ENCODE data around the gene LRP8. TPM values are rescaled to one million over a fixed set of nuclear protein-coding genes. Genes with fewer than 3 reads are reported as not detected.

LRP8 gene
- total RNA-seq, 1 experiment from 2014 or later, result 54.4 TPM

DNA sequence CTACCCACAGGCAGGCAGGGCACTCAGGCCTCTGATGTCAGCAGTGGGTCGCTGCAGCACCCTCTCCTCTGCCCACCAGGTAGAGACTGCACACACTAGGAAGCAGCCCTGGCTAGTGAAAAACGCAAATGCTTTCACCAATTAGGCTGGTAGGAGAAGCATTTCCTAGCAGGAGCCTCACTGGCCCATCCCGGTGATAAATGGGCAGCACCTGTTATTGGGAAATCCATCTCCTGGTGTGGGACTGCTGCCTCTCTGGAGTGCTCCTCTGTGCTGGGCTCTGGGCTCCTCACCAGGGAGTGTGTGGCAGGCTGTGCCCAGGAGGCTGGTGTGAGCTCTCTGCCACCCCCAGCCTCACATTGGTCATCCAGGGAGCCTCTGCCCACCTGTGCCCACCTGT, 28.6 kb downstream of the LRP8 start:
- Histone ChIP-seq H3K79me2 (ENCODE audit: low read length) (peaks cover 23% of the 10 kb centered on the region; the same call in 1 of the 2 replicates), H3K36me3 (ENCODE audit: low read depth, low read length) (no peaks in the 10 kb centered on the region), H3K9me2 (replicated peaks; ENCODE audit: low read length) (no peaks in the 10 kb centered on the region), H4K20me1 (ENCODE audit: low read length) (no peaks in the 10 kb centered on the region), H3K4me2 (ENCODE audit: low read length) (no peak overlapping the region), H2AFZ (ENCODE audit: low read length) (no peak overlapping the region), H3K9me3 (ENCODE audit: low read length) (no peaks in the 10 kb centered on the region), H3K27ac (ENCODE audit: low read length) (no peak overlapping the region), H3K4me3 (ENCODE audit: low read length) (no peak overlapping the region), H3F3A (ENCODE audit: low read length, unreplicated experiment) (no peaks in the 10 kb centered on the region), H3K27me3 (ENCODE audit: low read length) (no peaks in the 10 kb centered on the region), H3K4me1 (ENCODE audit: insufficient read depth, low read length) (peaks cover 7% of the 10 kb centered on the region; the same call in 1 of the 2 replicates), H3K9ac (ENCODE audit: low read length) (no peak overlapping the region)
- ATAC-seq (no peak), DNase-seq (no peak)
- POLR2A ChIA-PET (ENCODE audit: unreplicated experiment), result no interaction called here
- CTCF ChIA-PET, result no interaction called here
- no peak for TF ChIP-seq EZH2phosphoT487 (IDR thresholded peaks at IDR 0.05; ENCODE audit: borderline replicate concordance, low read length)
- TF ChIP-seq, protein P1, sequence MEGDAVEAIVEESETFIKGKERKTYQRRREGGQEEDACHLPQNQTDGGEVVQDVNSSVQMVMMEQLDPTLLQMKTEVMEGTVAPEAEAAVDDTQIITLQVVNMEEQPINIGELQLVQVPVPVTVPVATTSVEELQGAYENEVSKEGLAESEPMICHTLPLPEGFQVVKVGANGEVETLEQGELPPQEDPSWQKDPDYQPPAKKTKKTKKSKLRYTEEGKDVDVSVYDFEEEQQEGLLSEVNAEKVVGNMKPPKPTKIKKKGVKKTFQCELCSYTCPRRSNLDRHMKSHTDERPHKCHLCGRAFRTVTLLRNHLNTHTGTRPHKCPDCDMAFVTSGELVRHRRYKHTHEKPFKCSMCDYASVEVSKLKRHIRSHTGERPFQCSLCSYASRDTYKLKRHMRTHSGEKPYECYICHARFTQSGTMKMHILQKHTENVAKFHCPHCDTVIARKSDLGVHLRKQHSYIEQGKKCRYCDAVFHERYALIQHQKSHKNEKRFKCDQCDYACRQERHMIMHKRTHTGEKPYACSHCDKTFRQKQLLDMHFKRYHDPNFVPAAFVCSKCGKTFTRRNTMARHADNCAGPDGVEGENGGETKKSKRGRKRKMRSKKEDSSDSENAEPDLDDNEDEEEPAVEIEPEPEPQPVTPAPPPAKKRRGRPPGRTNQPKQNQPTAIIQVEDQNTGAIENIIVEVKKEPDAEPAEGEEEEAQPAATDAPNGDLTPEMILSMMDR (conservative IDR thresholded peaks at IDR 0.05; ENCODE audit: low read depth, low read length), result no peak
- TF ChIP-seq EZH2 (IDR thresholded peaks at IDR 0.05; ENCODE audit: low read length, unreplicated experiment), result no peak
- intact Hi-C loops (cut with micrococcal nuclease), result no loop called here
- BruUV-seq (replicated peaks), result no TSS peak

DNA sequence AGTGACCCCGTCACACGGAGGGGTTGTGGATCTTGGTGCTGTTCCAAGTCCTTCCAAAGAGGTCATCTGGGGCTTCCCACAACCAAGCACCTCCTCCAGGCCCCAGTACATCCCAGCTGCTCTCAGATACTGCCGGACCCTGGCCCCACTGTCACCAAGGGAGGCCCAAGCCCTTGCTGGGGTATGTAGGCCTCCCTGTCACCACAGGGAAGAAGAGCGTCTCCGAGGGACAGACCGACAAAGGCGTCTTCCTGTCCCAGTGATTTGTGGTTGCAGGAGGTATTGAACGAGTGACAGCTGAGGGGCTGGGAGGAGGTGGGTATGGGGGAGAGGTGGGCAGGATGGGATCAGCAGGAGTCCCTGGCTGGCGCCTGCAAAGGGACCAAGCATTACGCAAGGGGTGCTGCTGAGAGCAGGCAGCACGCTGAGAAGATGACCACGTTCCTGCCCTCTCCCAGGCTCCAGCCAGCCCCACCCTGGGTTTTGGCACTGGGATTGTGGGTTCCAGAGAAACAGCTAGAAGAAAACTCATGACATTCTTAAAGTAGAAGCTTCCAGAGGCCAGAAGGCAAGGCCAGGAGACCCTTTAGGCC, 29.7 kb downstream of the LRP8 start:
- Histone ChIP-seq H3K9me2 (replicated peaks; ENCODE audit: low read length) (no peaks in the 10 kb centered on the region), H2AFZ (ENCODE audit: low read length) (no peak overlapping the region), H3K27ac (ENCODE audit: low read length) (no peak overlapping the region), H3K4me3 (ENCODE audit: low read length) (no peak overlapping the region), H3K4me2 (ENCODE audit: low read length) (no peak overlapping the region), H3K27me3 (ENCODE audit: low read length) (no peaks in the 10 kb centered on the region), H3K4me1 (ENCODE audit: insufficient read depth, low read length) (peaks cover 17% of the 10 kb centered on the region), H3K9me3 (ENCODE audit: low read length) (no peaks in the 10 kb centered on the region), H3F3A (ENCODE audit: low read length, unreplicated experiment) (no peaks in the 10 kb centered on the region), H4K20me1 (ENCODE audit: low read length) (no peaks in the 10 kb centered on the region), H3K9ac (ENCODE audit: low read length) (no peak overlapping the region), H3K79me2 (ENCODE audit: low read length) (peaks cover 23% of the 10 kb centered on the region; the same call in 1 of the 2 replicates), H3K36me3 (ENCODE audit: low read depth, low read length) (no peaks in the 10 kb centered on the region)
- ChIA-PET CTCF (no interaction called here), POLR2A (ENCODE audit: unreplicated experiment) (no interaction called here)
- intact Hi-C loops (cut with micrococcal nuclease), result no loop called here
- BruUV-seq (replicated peaks), result no TSS peak
- ATAC-seq (no peak), DNase-seq (no peak)
- TF ChIP-seq EZH2 (IDR thresholded peaks at IDR 0.05; ENCODE audit: low read length, unreplicated experiment) (no peak), EZH2phosphoT487 (IDR thresholded peaks at IDR 0.05; ENCODE audit: borderline replicate concordance, low read length) (no peak)
- TF ChIP-seq, protein P1 (conservative IDR thresholded peaks at IDR 0.05; ENCODE audit: low read depth, low read length), result no peak

DNA sequence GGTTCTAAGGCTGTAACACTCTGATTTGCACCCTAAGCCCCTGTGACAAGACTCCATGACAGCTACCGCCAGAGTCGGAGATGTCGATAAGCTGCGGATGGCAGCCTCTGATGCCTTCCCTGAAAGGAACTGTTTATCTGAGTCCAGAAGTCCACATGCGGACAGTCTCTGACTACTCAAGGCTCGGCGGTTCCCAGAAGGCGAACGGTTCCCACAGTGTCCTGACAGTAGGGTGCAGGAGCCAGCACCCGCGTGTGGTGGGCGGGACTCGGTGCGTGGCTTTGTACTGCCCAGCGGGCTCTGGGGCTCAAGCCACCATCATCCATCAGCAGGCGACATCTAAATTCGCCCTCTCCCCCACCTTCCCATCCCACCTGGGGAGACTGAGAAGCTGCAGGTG, 30.7 kb downstream of the LRP8 start:
- no TSS peak for BruUV-seq (replicated peaks)
- ChIA-PET POLR2A (ENCODE audit: unreplicated experiment) (no interaction called here), CTCF (no interaction called here)

More for the DNA sequence above, 30.7 kb downstream of the LRP8 start:
- Histone ChIP-seq H3K9ac (ENCODE audit: low read length) (no peak overlapping the region), H3K27me3 (ENCODE audit: low read length) (no peaks in the 10 kb centered on the region), H3K9me3 (ENCODE audit: low read length) (no peaks in the 10 kb centered on the region), H3K36me3 (ENCODE audit: low read depth, low read length) (no peaks in the 10 kb centered on the region), H3K4me3 (ENCODE audit: low read length) (no peak overlapping the region), H3K9me2 (replicated peaks; ENCODE audit: low read length) (no peaks in the 10 kb centered on the region), H3K4me1 (ENCODE audit: insufficient read depth, low read length) (peaks cover 20% of the 10 kb centered on the region), H4K20me1 (ENCODE audit: low read length) (no peaks in the 10 kb centered on the region), H3K79me2 (ENCODE audit: low read length) (peaks cover 18% of the 10 kb centered on the region; the same call in 1 of the 2 replicates), H2AFZ (ENCODE audit: low read length) (no peak overlapping the region), H3K27ac (ENCODE audit: low read length) (no peak overlapping the region), H3K4me2 (ENCODE audit: low read length) (no peak overlapping the region), H3F3A (ENCODE audit: low read length, unreplicated experiment) (no peaks in the 10 kb centered on the region)
- intact Hi-C loops (cut with micrococcal nuclease), result no loop called here
- TF ChIP-seq, protein P1 (conservative IDR thresholded peaks at IDR 0.05; ENCODE audit: low read depth, low read length), result no peak
- TF ChIP-seq EZH2phosphoT487 (IDR thresholded peaks at IDR 0.05; ENCODE audit: borderline replicate concordance, low read length), result no peak
- no peak for TF ChIP-seq EZH2 (IDR thresholded peaks at IDR 0.05; ENCODE audit: low read length, unreplicated experiment)
- ATAC-seq (no peak), DNase-seq (no peak)

All from PC-3 (cell line).